SK-N-DZ (cell line): ENCODE measurements around the gene ATP6V0E1.
A peak's percentile ranks its signal among the peaks of the same experiment; 100 is the strongest.

ENCODE experiments used
- DNase-seq: peaks from one replicate; pipeline ENCODE4 v3.0.0-alpha.2; 2015; ENCODE audit warnings: low spot score

Gene ATP6V0E1

DNA sequence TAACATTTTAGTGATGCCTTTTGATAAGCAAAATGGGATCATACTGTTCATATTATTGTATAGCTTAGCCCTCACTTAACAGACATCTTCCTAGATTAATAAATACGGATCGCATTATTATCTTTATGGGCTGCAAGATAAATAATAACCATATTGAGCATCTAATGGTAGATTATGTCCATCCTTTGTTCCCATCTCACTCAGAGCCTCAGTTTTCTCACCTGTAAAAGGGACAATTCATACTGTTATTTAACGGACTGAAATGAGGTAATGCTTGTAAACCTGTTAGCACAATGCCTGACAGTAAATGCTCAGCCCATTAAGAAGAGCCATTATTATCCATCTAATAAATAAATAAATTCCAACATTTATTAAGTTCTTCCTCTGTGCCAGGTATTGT is 27.3 kb upstream of the ATP6V0E1 start:
- DNase-seq: no peak

DNA sequence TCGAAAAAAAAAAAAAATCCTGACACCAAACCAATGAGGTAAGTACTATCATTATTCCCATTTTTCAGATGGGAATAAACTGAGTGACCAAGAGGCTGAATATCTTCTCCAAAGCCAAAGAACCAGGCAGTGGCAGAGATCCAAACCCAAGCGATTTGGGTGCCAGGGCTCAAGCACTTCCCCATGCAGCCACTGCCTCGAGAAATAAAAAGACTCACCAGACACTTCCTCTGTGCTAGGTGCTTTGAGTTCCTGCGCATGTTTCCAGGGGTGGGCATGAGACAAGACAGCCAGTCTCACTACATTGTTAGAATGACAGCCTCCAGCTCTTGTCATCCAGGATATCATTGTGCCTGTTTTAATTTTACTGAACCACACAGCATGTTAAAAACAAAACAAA is 26.6 kb upstream of the ATP6V0E1 start:
- DNase-seq: no peak

DNA sequence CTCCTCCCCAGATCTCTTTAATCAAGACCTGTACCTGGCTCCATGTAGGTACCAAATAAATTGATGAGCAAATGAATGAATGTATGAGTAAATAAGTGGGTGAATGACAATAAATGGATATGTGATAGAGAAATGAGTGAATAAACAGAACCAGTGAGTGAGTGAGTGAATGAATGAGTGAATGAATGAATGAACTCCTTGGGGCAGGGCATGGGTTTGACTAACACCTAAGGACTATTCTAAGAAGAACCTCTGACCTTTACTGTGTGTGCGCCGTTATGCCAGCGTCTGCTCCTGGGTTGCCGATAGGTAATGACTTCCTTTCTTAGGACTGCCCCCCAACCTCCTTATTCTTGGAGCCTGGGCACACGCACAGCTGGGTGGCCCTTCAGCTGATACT is 26.1 kb upstream of the ATP6V0E1 start:
- DNase-seq: no peak

DNA sequence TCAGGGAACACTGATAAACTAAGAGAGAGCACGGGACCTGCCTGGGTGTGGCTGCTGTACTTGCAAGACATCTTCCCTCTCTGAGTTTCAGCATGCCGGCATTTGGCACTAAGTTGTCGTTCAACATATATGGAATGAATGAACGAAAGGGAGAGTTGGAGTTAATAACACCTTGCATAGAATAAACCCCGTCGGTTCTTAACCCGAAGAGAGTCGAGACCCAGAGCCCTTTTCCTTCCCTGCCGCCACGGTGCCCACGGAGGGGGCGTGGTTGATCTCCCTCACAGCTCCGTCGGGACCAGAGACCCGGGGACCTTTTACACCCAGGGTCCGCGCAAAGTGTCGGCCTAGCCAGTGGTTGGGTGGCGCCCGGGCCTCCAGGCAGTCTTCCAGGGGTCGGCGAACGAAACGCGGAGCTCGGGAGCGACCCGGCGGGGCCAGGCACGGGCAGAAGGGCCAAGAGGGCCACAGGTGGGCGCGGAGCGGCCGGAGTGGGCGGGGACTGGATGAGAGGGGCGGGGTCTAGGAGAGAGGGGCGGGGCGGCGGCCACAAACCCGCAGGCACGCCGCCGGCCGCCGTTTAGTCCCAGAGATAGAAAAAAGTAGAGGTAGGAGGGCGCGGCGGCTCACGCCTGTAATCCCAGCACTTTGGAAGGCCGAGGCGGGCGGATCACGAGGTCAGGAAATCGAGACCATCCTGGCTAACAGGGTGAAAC is 25.1 kb upstream of the ATP6V0E1 start:
- peak; percentile 72 for DNase-seq

DNA sequence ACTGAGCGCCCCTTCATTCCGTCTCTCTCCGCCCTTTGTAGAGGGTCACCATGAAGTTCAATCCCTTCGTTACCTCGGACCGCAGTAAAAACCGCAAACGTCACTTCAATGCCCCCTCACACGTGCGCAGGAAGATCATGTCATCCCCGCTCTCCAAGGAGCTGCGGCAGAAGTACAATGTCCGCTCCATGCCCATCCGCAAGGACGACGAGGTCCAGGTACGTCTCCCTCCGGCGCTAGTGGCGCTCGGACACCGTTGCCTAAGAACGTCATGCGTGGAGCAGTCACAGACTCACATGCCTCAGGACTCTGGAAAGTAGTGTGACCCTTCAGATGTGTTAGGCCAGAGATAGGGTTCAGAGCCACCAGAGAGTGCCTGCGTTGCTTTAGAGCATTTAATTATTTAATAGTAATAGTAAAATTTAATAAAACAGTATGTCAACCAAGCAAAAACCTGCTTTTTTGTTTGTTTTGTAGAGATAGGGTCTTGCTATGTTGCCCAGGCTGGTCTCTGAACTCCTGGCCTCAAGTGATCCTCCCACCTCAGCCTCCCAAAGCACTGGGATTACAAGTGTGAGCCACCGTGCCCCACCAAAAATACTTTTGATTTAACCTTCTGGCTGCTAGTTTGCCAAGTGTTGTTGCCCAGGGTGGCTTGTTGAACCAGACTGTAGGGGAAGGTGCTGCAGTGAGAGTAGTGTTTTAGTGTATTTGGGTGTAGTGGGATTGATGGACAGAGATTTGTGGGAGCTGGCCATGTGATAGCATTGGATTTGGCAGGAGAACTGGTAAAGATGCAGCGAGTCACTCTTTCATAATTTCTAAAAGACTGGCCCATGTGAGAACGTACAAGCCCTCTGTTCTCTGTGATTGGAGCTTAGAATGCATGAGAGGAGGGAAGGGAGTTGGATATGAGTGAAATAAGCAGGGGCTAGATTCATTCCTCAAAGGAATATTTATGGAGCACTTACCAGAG is 23.5 kb upstream of the ATP6V0E1 start:
- DNase-seq: no peak

DNA sequence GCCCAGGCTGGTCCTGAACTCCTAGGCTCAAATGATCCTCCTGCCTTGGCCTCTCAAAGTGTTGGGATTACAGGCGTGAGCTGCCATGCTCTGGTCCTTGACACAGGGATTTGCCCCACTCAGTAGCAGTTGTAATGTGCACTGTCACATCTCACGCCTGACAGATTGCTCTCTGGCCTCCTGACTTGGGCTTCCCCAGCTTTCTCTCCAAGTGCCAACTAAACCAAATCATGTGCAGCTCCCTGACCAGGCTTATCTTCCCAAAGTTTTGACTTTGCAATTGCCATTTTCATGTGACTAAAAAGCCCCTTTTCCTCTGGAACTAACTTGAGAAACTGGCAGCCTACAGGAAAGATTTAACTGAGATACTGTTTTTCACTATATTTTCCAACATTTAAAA is 13.7 kb upstream of the ATP6V0E1 start:
- no peak for DNase-seq

DNA sequence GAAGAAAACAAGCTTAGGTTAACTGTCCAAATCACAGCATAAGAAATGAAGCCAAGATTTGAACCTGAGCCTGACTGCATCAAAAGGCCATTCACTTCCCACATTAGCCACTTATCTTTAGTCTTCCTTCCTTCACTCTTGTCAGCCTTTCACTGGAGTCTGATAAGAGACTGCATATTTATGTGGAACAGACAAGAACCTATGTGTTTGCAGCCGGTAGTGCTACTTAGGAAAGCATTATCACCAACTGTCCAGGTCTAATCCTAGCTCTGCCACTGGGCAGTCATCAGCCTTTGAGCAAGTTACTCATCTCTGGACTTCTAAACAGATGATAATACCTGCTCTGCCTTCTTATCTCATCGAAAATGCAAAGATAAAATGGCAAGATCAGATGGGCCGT is 12.1 kb upstream of the ATP6V0E1 start:
- DNase-seq: no peak

DNA sequence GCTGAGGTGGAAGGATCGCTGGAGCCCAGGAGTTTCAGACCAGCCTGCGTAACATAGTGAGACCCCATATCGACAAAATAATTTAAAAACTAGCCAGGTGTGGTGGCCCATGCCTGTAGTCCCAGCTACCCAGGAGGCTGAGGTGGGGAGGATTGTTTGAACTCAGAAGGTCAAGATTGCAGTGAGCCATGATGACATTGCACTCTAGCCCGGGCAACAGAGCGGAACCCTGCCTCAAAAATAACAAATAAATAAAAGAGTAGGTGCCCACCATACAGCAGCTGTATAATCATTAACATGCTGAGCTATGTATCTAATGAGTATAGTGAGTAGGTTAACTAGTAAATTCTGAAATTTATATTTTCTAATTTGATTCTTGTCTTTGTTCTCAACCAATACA is 11.0 kb upstream of the ATP6V0E1 start:
- no peak for DNase-seq

DNA sequence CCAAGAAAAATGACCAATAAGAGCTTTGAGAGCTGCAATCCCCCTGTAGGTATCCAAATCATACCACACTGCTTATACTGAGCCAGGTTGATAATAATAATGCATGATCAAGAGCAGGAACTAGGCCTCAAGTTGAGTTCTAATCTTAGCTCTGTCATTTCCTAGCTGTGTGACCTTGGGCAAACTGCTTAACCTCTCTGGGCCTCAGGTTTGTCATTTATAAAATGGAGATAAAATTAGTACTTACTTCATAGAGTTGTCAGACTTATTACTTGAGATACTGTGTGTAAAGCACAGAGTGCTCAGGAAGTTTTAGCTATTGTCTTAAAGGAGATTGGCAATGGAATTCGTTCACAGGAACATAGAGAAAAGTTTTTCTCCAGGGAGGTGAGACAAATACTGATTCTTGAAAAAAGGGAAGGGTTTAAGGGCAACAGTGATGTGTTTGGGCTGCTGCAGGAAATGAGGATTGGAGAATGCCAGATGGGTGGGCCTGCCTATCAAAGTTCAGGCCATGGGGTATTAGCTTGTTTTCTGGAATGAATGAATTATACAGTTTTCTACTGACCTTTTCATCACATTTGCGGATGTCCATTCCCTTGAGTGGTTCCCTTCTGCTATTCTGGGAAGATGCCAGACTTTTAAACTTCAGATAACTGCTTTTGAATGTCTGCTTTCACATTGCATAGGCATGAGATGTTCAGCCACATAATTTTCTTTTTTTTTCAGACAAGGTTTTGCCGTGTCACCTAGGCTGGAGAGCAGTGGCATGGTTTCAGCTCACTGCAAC is 10.2 kb upstream of the ATP6V0E1 start:
- no peak for DNase-seq

DNA sequence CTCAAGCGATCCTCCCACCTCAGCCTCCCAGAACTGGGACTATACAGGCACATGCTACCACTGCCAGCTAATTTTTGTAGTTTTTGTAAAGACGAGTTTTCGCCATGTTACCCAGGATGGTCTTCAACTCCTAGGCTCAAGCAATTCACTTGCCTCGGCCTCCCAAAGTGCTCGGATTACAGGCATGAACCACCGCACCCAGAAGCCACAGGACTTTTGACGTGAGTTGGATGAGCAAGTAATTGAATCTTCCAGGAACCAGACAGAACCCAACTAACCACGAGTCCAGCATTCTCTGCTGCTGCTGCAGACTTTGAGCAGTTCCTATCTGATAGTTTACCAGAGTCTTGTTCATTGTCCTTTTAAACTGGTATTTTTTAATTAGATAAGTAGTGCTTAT is 9.6 kb upstream of the ATP6V0E1 start:
- no peak for DNase-seq

DNA sequence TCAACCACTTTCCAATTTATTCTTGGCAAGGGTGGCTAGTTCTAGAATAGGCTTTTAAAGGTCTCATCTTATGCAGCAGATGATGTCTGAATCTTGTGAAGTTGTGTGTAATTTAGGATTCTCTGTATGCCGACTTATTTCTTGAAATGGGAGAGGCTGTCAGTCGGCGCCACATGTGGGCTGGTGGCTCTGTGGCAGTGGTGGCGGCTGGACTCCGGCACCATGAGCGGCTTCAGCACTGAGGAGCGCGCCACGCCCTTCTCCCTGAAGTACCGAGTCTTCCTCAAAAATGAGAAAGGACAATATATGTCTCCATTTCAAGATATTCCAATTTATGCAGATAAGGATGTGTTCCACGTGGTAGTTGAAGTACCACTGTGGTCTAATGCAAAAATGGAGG is 8.3 kb upstream of the ATP6V0E1 start:
- DNase-seq: no peak

DNA sequence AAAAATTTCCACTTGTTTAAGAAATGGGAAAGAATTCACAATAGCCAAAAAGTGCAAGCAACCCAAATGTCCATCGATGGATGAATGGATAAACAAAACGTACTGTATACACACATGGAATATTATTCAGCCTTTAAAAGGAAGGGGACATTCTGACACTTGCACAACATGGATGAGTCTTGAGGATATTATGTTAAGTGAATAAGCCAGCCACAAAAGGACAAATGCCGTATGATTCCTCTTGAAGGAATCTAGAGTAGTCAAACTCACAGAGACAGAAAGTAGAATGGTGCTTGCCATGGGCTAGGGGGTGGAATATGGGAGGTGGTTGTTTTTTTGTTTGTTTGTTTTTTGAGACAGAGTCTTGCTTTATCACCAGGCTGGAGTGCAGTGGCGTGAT is 3.8 kb upstream of the ATP6V0E1 start:
- DNase-seq: no peak

DNA sequence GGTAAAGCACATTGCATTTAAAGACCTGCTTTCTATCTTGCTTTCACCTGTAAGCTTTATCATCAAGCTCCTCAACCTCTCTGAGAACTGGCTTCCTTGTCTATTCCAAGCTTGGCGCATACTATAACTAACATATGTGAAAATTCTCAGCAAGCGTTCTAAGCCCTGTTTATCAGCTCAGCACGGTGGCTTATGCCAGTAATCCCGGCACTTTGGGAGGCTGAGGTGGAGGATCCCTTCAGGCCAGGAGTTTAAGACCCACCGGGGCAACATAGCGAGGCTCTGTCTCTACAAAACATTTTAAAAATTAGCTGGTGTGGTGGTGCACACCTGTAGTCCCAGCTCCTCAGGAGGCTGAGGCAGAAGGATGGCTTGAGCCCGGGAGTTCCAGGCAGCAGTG is 1.6 kb upstream of the ATP6V0E1 start:
- DNase-seq: no peak

DNA sequence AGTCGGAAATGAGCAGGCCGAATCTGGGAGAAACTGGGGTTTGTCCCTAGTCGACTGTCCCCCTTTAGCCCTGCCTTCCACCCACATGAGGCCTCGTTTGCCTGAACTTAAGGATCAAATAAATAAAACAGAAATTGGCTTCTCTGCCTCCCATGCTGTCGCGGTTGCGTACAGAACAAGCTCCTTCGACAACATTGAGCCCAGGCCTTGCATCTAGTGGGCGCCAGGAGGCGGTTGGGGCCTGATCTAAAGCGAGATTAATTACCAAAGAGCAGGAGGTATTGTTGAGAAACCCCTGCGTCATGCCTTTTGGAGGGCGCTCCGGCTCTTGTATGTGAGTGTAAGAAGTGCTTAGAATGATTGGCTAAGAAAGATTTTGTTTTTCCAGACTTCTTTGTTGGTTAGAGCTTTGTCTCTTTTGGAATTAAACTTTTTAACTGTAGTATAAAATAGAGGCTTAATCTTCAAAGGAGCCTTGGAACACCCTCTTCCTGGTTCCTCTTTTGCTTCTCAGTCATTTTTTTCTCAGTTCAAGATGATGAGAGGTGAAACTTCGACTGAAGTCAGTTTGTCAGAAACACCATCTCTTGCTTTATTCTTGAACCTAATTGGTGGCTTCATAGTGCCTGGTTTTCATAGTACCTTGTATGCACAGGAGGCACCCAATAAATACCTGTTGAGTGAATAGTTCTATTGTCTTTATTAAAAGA is 828 bp downstream of the ATP6V0E1 start:
- DNase-seq: peak; percentile 88

DNA sequence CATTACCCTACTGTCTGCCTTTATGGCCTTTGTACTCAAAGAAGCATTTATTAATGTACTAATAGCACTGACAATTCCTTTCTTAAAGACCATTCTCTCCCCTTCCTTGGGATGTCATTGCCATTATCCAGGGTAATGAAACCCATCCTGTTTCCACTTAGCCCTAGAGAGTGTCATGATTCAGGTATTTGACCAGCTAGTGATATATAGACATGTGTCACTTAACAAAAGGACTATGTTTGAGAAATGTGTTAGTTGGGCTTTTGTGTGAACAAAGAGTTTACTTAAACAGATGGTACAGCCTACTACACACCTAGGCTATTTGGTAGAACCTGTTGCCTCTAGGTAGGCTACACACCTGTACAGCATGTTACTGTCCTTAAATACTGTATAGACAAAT is 2.0 kb downstream of the ATP6V0E1 start:
- DNase-seq: no peak

DNA sequence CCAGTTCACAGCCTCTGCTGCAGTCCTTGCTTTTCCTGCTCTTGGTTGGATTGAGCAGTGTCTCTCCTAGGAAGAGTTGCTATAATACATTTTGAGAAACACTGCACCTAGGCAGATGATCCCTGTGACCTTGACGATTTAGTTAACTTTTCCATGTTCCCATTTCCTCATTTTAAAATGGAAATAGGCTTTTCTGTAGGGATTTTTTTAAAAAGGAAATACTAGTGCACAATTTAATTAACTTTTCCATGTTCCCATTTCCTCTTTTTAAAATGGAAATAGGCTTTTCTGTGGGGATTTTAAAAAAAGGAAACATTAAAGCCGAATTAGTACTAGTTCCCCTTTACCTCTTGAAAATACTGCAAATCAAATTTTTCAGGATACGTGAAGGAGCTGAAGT is 4.7 kb downstream of the ATP6V0E1 start:
- DNase-seq: no peak

DNA sequence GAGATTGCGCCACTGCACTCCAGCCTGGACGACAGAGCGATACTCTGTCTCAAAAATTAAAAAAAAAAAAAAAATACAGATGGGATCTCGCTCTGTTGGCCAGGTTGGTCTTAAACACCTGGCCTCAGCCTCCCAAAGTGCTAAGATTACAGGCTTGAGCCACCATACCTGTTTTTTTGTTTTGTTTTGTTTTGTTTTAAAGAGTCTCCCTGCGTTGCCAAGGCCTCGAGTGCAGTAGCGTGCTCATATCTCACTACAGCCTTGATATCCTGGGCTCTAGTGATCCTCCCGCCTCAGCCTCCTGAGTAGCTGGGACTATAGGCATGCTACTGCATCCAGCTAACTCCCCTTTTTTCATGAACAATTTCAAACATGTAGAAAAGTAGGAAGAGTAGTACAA is 7.2 kb downstream of the ATP6V0E1 start:
- no peak for DNase-seq

DNA sequence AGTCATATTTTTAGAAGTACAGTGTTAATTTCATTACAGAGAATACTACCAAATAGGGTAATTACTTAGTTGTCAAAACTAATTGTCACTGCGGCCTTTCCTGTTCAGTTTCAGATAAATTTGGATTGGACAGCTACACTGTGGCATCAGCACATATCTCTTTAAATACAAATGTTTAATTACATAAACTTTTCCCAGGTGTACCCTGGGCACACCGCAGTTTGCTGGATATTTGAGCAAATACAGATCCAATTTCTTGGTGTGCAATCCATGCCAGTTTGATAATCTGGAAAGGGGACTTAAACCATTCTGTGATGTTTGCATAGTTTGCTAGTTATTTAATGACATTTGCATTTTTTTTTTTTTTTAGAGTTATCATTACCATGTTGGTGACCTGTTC is 10.8 kb downstream of the ATP6V0E1 start:
- DNase-seq: no peak

DNA sequence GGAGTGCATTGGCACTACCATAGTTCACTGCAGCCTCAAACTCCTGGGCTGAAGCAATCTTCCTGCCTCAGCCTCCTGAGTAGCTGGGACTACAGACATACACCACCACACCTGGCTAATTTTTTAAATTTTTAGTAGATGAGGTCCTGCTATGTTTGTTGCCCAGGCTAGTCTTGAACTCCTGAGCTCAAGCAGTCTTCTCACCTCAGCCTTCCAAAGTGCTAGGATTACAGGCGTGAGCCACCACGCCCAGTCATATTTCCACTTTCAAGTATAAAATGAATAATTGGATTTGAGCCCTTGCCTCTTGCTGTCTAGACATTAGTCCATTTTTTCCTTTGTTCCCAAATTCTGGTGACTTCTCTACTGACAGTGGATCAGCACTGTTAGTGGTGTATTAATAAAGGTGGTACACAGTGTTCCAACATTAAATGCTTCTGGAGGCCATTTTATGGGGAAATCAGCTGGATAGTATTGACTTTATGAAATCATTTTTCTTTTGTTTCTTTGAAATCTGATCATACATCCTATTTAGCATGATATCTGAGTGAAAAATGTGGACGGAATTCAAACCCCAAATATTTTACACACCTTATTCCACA is 15.9 kb downstream of the ATP6V0E1 start:
- no peak for DNase-seq

DNA sequence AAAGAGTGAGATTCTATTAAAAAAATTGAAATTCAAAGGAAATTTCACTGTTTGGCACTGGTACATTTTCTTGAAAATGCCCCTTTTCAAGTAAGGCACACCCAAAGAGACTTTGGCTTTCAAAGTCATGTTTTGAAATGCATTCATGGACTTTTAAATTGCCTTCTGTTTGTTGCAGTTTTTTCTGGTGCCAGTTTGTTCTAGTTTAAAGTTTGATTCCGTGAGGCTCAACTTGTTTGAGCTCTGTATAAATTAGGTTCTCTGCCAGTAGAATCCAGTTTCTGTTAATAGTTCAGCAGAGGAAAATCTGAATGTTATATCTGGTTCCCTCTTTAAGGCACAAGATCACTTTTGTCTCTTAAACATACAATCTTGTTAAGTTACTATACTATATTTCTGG is 16.4 kb downstream of the ATP6V0E1 start:
- no peak for DNase-seq

DNA sequence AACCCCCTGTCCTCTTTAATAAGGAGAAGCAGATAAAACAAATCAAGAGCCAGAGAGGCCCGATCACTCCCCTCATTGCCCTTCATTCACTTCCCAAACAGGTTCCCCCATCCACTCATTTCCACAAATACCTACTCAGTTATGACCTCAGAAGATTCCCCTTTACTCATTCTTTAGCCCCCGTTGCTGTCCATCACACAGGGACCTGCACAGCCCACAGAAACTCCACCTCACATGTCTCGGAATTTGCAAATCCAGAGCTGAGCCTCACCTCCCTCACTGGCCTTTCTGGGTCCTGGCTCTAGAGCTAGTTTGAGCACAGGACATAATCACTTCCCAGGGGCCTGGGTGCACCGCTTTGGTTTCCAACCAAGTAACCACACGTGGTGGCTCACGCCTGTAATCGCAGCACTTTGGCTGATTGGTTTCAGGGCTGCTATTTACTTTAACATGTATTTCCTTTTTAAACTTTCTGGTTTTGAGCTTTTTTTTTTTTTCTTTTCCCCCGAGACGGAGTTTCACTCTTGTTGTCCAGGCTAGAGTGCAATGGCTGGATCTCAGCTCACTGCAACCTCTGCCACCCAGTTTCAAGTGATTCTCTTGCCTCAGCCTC is 17.8 kb downstream of the ATP6V0E1 start:
- DNase-seq: no peak
